ENCODE results near the gene PUM1.
"Not testable (repeated sequence)": the region's sequence is repeated elsewhere in the genome, so short reads cannot be mapped to it uniquely, and the experiment has no call there.

Gene PUM1

GRCh38 chr1:30948813-30949486, 116.6 kb downstream of the PUM1 start:
- not testable (repeated sequence) for H3K79me1 ChIP-seq (ENCODE audit: low read depth, low read length); H2AK5ac ChIP-seq (ENCODE audit: low read depth, low read length); H2AFZ ChIP-seq (ENCODE audit: low read length); H3K4me1 ChIP-seq (ENCODE audit: control insufficient read depth in 2 of 2, insufficient read depth in 1 of 2, low read depth in 1 of 2, low read length in 2 of 2); H3K27me3 ChIP-seq (ENCODE audit: control insufficient read depth in 3 of 3, insufficient read depth in 3 of 3, low read depth in 1 of 3, low read length in 3 of 3); H3K18ac ChIP-seq (ENCODE audit: low read length); H3K4ac ChIP-seq (ENCODE audit: low read length); DNase-seq (ENCODE audit: low spot score); H4K8ac ChIP-seq (ENCODE audit: low read depth, low read length); H3K9ac ChIP-seq (ENCODE audit: low read depth, low read length, poor library complexity); H4K91ac ChIP-seq (ENCODE audit: low read depth, low read length, poor library complexity); H2BK120ac ChIP-seq (ENCODE audit: low read depth, low read length); H2BK12ac ChIP-seq (ENCODE audit: low read length); H2BK5ac ChIP-seq (ENCODE audit: low read length); H2BK15ac ChIP-seq (ENCODE audit: low read length); H3K27ac ChIP-seq (replicated peaks; ENCODE audit: low read length); H3K9me3 ChIP-seq (replicated peaks in 1 of 2; ENCODE audit: control insufficient read depth in 2 of 2, insufficient read depth in 1 of 2, low read depth in 1 of 2, low read length in 2 of 2); H3K14ac ChIP-seq (ENCODE audit: low read length); H3K23ac ChIP-seq (ENCODE audit: low read depth, low read length, poor library complexity); H3K4me2 ChIP-seq (ENCODE audit: insufficient read depth, low read length, poor library complexity, severe bottlenecking); H3K4me3 ChIP-seq (ENCODE audit: low read length in 2 of 2)
- WGBS, 2 donors (ENCODE audit: extremely low coverage in 2 of 2, insufficient read length in 2 of 2, insufficient replicate concordance in 1 of 2) = no CpG with 5 or more reads among the region's 5 CpGs
- H3K36me3 ChIP-seq (replicated peaks in 1 of 2; ENCODE audit: control insufficient read depth in 2 of 2, insufficient read depth in 2 of 2, low read length in 2 of 2) = peaks cover 43 to 94% of the 10 kb centered on the region in 2 donors

DNA sequence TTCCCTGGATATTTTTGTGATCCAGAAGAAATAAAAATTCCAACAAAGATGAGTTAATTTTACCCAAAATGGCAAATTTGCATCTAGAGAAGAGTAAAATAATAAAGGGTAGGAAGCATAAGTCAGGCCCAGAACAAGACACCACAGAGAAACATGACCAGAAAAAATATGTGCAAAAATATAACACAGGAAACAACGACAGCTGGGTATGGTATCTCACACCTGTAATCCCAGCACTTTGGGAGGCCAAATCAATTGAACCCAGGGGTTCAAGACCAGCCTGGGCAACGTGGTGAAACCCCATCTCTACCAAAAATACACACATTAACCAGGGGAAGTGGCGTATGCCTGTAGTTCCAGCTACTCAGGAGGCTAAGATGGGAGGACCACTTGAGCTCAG, 117.2 kb downstream of the PUM1 start:
- no peak overlapping the region for H2AK5ac ChIP-seq (ENCODE audit: low read depth, low read length)
- H3K9ac ChIP-seq (ENCODE audit: low read depth, low read length, poor library complexity) = no peak overlapping the region
- no peak for DNase-seq (ENCODE audit: low spot score)
- no peaks in the 10 kb centered on the region for H3K27me3 ChIP-seq (ENCODE audit: control insufficient read depth in 3 of 3, insufficient read depth in 3 of 3, low read depth in 1 of 3, low read length in 3 of 3)
- H4K91ac ChIP-seq (ENCODE audit: low read depth, low read length, poor library complexity) = no peak overlapping the region
- H2AFZ ChIP-seq (ENCODE audit: low read length) = no peak overlapping the region
- no peak overlapping the region for H3K18ac ChIP-seq (ENCODE audit: low read length)
- H3K79me1 ChIP-seq (ENCODE audit: low read depth, low read length) = no peaks in the 10 kb centered on the region
- H3K9me3 ChIP-seq (replicated peaks in 1 of 2; ENCODE audit: control insufficient read depth in 2 of 2, insufficient read depth in 1 of 2, low read depth in 1 of 2, low read length in 2 of 2) = no peaks in the 10 kb centered on the region
- no peak overlapping the region for H3K23ac ChIP-seq (ENCODE audit: low read depth, low read length, poor library complexity)
- no peak overlapping the region for H2BK12ac ChIP-seq (ENCODE audit: low read length)
- no peak overlapping the region for H2BK15ac ChIP-seq (ENCODE audit: low read length)
- no peak overlapping the region for H4K8ac ChIP-seq (ENCODE audit: low read depth, low read length)
- no peak overlapping the region for H3K4ac ChIP-seq (ENCODE audit: low read length)
- H3K27ac ChIP-seq (replicated peaks; ENCODE audit: low read length) = no peak overlapping the region
- H3K4me2 ChIP-seq (ENCODE audit: insufficient read depth, low read length, poor library complexity, severe bottlenecking) = no peak overlapping the region
- H3K4me1 ChIP-seq (ENCODE audit: control insufficient read depth in 2 of 2, insufficient read depth in 1 of 2, low read depth in 1 of 2, low read length in 2 of 2) = no peaks in the 10 kb centered on the region
- H3K14ac ChIP-seq (ENCODE audit: low read length) = no peak overlapping the region
- no peak overlapping the region for H3K4me3 ChIP-seq (ENCODE audit: low read length in 2 of 2)
- H2BK120ac ChIP-seq (ENCODE audit: low read depth, low read length) = no peak overlapping the region
- no CpG with 5 or more reads among the region's 3 CpGs for WGBS, 2 donors (ENCODE audit: extremely low coverage in 2 of 2, insufficient read length in 2 of 2, insufficient replicate concordance in 1 of 2)
- H3K36me3 ChIP-seq (replicated peaks in 1 of 2; ENCODE audit: control insufficient read depth in 2 of 2, insufficient read depth in 2 of 2, low read length in 2 of 2) = peaks cover 38 to 94% of the 10 kb centered on the region in 2 donors
- H2BK5ac ChIP-seq (ENCODE audit: low read length) = no peak overlapping the region

DNA sequence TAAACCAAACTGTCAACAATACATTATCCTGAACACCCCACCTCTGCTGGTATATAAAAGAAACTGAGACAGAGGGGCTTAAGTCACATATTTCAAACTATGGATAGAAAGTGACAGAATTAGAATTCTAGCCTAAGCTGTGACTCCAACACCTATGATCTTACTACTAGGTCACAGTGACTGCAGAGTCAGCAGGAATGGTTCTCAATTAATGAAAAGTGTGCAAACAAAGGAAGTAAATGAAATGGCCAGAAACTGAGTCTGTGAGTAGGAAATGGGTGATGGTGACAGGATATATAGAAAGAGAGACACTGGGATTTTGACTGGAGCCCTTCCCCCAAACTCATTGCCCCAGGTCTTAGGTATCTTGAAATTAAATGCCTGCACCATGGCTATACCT, 118.3 kb downstream of the PUM1 start:
- H2BK15ac ChIP-seq (ENCODE audit: low read length) = no peak overlapping the region
- H3K4me3 ChIP-seq (ENCODE audit: low read length in 2 of 2) = no peak overlapping the region
- H3K23ac ChIP-seq (ENCODE audit: low read depth, low read length, poor library complexity) = no peak overlapping the region
- H3K27ac ChIP-seq (replicated peaks; ENCODE audit: low read length) = no peak overlapping the region
- no peak overlapping the region for H2BK12ac ChIP-seq (ENCODE audit: low read length)
- no peak overlapping the region for H3K14ac ChIP-seq (ENCODE audit: low read length)
- no peak overlapping the region for H3K4me2 ChIP-seq (ENCODE audit: insufficient read depth, low read length, poor library complexity, severe bottlenecking)
- no peaks in the 10 kb centered on the region for H3K4me1 ChIP-seq (ENCODE audit: control insufficient read depth in 2 of 2, insufficient read depth in 1 of 2, low read depth in 1 of 2, low read length in 2 of 2)
- no peaks in the 10 kb centered on the region for H3K9me3 ChIP-seq (replicated peaks in 1 of 2; ENCODE audit: control insufficient read depth in 2 of 2, insufficient read depth in 1 of 2, low read depth in 1 of 2, low read length in 2 of 2)
- no peak overlapping the region for H2AK5ac ChIP-seq (ENCODE audit: low read depth, low read length)
- H3K36me3 ChIP-seq (replicated peaks in 1 of 2; ENCODE audit: control insufficient read depth in 2 of 2, insufficient read depth in 2 of 2, low read length in 2 of 2) = peaks cover 38 to 92% of the 10 kb centered on the region in 2 donors
- no peak overlapping the region for H4K91ac ChIP-seq (ENCODE audit: low read depth, low read length, poor library complexity)
- H2AFZ ChIP-seq (ENCODE audit: low read length) = no peak overlapping the region
- H3K4ac ChIP-seq (ENCODE audit: low read length) = no peak overlapping the region
- no peak overlapping the region for H3K9ac ChIP-seq (ENCODE audit: low read depth, low read length, poor library complexity)
- no peaks in the 10 kb centered on the region for H3K27me3 ChIP-seq (ENCODE audit: control insufficient read depth in 3 of 3, insufficient read depth in 3 of 3, low read depth in 1 of 3, low read length in 3 of 3)
- no peaks in the 10 kb centered on the region for H3K79me1 ChIP-seq (ENCODE audit: low read depth, low read length)
- H2BK5ac ChIP-seq (ENCODE audit: low read length) = no peak overlapping the region
- DNase-seq (ENCODE audit: low spot score) = no peak
- H3K18ac ChIP-seq (ENCODE audit: low read length) = no peak overlapping the region
- no peak overlapping the region for H2BK120ac ChIP-seq (ENCODE audit: low read depth, low read length)
- no peak overlapping the region for H4K8ac ChIP-seq (ENCODE audit: low read depth, low read length)

GRCh38 chr1:30942326-30942963, 123.1 kb downstream of the PUM1 start:
- no peaks in the 10 kb centered on the region for H3K9me3 ChIP-seq (replicated peaks in 1 of 2; ENCODE audit: control insufficient read depth in 2 of 2, insufficient read depth in 1 of 2, low read depth in 1 of 2, low read length in 2 of 2)

More at GRCh38 chr1:30942326-30942963, 123.1 kb downstream of the PUM1 start:
- H2AFZ ChIP-seq (ENCODE audit: low read length) = no peak overlapping the region
- H3K23ac ChIP-seq (ENCODE audit: low read depth, low read length, poor library complexity) = no peak overlapping the region
- H3K4me3 ChIP-seq (ENCODE audit: low read length in 2 of 2) = no peak overlapping the region
- H2BK15ac ChIP-seq (ENCODE audit: low read length) = no peak overlapping the region
- H3K4me1 ChIP-seq (ENCODE audit: control insufficient read depth in 2 of 2, insufficient read depth in 1 of 2, low read depth in 1 of 2, low read length in 2 of 2) = no peaks in the 10 kb centered on the region
- H3K14ac ChIP-seq (ENCODE audit: low read length) = no peak overlapping the region
- no peak overlapping the region for H4K91ac ChIP-seq (ENCODE audit: low read depth, low read length, poor library complexity)
- no peaks in the 10 kb centered on the region for H3K79me1 ChIP-seq (ENCODE audit: low read depth, low read length)
- no peak overlapping the region for H2AK5ac ChIP-seq (ENCODE audit: low read depth, low read length)
- H3K36me3 ChIP-seq (replicated peaks in 1 of 2; ENCODE audit: control insufficient read depth in 2 of 2, insufficient read depth in 2 of 2, low read length in 2 of 2) = peaks cover 35 to 94% of the 10 kb centered on the region in 2 donors
- H3K27ac ChIP-seq (replicated peaks; ENCODE audit: low read length) = no peak overlapping the region
- no peak overlapping the region for H3K18ac ChIP-seq (ENCODE audit: low read length)
- no peak overlapping the region for H3K9ac ChIP-seq (ENCODE audit: low read depth, low read length, poor library complexity)
- no peak overlapping the region for H2BK120ac ChIP-seq (ENCODE audit: low read depth, low read length)
- no peak overlapping the region for H4K8ac ChIP-seq (ENCODE audit: low read depth, low read length)
- no peak overlapping the region for H3K4me2 ChIP-seq (ENCODE audit: insufficient read depth, low read length, poor library complexity, severe bottlenecking)
- DNase-seq (ENCODE audit: low spot score) = no peak
- no CpG with 5 or more reads among the region's 7 CpGs for WGBS, 2 donors (ENCODE audit: extremely low coverage in 2 of 2, insufficient read length in 2 of 2, insufficient replicate concordance in 1 of 2)
- H3K4ac ChIP-seq (ENCODE audit: low read length) = no peak overlapping the region
- no peaks in the 10 kb centered on the region for H3K27me3 ChIP-seq (ENCODE audit: control insufficient read depth in 3 of 3, insufficient read depth in 3 of 3, low read depth in 1 of 3, low read length in 3 of 3)
- no peak overlapping the region for H2BK12ac ChIP-seq (ENCODE audit: low read length)
- H2BK5ac ChIP-seq (ENCODE audit: low read length) = no peak overlapping the region
